Loucy (cell line): ENCODE results near the gene RWDD3.

Experiments used
- EZH2phosphoT487 ChIP-seq: fragments of 200-600 bp; IDR thresholded peaks from 2 replicates; pipeline ENCODE4 v1.6.1; 2018; ENCODE audit warnings: antibody characterized with exemption, mild to moderate bottlenecking, moderate library complexity, borderline replicate concordance
- TF ChIP-seq, protein P1 (sequence below): fragments of 200-600 bp; sonication (generic); conservative IDR thresholded peaks from 2 replicates; pipeline ENCODE4 v1.5.1; 2014; ENCODE audit warnings: mild to moderate bottlenecking, antibody characterized with exemption, low read length

DNA sequence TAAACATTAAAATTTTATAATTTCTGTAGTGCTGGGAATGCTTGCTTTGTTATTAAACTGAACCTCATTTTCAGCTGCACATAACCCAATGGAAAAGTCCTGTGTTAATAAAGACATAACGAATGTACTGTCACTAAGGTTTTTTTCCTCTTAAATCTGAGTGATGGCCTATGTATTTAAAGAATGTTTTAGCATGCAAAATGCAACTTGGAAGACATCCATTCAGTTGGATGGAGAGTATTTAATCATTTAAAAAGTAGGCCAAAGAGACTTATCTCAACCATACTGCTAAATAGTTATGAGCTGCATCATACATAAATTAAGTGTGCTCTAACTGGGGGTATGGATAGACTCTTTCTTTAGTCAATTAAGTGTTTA, 48.5 kb downstream of the RWDD3 start:
- TF ChIP-seq, protein P1, sequence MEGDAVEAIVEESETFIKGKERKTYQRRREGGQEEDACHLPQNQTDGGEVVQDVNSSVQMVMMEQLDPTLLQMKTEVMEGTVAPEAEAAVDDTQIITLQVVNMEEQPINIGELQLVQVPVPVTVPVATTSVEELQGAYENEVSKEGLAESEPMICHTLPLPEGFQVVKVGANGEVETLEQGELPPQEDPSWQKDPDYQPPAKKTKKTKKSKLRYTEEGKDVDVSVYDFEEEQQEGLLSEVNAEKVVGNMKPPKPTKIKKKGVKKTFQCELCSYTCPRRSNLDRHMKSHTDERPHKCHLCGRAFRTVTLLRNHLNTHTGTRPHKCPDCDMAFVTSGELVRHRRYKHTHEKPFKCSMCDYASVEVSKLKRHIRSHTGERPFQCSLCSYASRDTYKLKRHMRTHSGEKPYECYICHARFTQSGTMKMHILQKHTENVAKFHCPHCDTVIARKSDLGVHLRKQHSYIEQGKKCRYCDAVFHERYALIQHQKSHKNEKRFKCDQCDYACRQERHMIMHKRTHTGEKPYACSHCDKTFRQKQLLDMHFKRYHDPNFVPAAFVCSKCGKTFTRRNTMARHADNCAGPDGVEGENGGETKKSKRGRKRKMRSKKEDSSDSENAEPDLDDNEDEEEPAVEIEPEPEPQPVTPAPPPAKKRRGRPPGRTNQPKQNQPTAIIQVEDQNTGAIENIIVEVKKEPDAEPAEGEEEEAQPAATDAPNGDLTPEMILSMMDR: no peak
- no peak for TF ChIP-seq EZH2phosphoT487
